Stimulated activated CD4-positive, alpha-beta T cell treated with anti-CD3 and anti-CD28 coated beads, TNF-alpha, amount 100 ng/mL, for 4 hours (primary cell): Measurements from ENCODE around the gene C1GALT1.
A peak's percentile ranks its signal among the peaks of the same experiment; 100 is the strongest.

ENCODE experiments used
- DNase-seq, 3 experiments: peaks; one replicate each; pipeline ENCODE4 v3.0.0-alpha.2; 2020; ENCODE audit warnings: low read depth in 3 of 3

C1GALT1 gene

DNA sequence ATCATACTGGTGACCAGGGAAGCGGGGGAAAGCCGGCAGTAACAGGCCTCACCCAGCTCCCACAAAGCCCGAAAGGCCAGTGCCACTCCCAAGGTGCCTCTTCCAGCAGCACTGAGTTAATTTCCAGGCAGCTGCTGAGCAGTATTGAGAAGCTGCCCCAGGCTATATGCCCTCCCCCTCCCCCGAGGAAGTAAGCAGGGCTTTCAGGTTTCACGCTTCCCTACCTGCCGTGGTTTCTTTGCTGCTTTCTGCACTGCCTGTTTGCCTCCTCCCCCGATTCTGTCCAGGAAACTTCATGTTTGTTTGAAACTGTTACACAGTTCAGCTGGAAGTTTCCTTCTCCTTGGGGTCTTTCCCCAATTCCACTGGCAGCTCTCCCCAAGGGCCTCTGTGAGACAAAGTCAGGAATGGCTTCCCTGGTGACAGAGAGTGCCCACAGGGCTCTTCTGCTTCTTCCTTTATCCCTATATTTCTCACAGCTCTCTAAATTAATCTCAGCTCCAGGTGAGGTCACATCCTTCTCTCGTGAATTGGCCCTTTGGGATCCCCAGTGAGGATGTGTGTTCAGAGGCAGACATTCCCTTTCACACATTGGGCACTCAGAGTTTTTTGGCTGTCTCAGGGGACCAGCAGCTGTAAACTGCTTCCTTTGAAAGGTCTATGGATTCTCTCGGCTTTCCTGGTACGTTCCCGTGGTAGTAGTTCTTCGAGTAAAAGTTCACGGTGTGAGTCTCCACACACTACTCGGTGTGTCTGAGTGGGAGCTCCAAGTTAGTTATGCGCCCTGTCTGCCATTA, 19.4 kb downstream of the C1GALT1 start:
- peak in 1 of 3 experiments; percentile 17 for DNase-seq

DNA sequence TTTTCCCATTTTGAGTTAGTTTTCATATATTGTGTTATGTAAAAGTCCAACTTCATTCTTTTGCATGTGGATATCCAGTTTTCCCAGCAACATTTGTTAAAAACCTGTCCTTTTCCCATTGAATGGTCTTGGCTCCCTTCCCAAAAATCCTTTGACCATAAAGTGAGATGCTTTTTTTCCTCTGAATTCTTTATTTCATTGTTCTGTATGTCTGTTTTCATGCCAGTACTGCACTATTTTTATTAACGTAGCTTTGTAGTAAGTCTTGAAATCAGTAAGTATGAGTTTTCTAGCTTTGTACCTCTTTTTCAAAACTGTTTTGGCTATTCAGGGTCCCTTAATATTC, 20.0 kb downstream of the C1GALT1 start:
- no peak for DNase-seq

DNA sequence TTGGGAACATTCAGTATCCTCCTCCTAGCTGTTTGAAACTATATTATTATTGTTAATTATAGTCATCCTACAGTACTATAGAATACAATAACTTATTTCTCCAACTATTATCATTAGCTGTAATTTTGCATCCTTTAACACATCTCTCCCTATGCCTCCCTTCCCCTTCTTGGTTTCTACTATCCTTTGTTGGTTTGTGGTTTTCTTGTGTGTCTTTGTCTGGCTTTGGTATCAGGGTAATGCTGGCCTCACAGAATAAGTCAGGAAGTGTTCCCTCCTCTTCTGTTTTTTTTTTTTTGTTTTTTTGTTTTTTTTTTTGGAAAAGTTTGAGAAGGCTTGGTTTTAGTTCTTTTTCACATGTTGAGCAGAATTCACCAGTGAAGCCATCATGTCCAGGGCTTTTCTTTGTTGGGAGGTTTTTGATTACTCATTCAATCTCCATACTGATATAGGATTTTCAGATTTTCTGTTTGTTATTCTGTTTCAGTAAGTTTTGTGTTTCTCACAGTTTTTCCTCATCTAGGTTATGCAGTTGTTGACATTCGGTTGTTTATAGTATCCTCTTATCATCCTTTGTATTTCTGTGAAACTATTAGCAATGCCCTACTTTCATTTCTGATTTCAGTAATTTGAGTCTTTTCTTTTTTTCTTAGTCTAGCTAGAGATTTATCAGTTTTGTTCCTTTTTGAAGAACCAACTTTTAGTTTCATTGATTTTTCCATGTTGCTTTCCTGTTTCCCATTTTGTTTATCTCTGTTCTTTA, 21.6 kb downstream of the C1GALT1 start:
- no peak for DNase-seq

DNA sequence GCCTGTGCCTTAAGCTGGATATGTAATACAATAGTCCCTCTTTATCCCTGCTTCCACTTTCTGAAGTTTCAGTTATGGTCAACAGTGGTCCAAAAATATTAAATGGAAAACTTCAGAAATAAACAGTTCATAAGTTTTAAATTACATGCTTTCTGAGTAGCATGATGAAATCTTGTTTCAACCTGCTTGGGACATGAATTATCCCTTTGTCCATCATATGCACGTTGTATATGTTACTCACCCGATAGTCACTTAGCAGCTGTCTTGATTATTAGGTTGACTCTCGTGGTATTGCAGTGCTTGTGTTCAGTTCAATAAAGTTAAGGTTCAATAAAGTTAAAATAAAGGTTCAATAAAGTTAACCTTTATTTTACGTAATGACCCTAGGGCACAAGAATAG, 25.5 kb downstream of the C1GALT1 start:
- no peak for DNase-seq

DNA sequence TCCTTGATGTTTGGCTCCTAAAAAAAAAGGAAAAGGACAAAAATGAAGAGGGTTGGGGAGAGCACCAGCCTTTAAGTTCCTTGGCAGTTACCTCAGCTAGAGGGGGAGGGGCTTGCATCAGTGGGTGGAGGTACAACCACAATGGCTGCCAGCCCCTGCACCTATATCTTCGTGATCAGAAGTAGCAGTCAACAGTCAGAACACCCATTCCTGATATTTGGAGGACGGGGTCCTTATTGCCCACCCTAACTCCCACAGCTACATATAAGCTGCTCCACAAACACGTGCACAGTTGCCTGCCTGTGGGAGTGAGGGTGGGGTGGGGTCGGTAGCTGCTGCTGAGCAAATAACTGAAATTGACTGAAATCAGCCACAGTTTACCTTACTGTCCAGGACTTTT, 26.2 kb downstream of the C1GALT1 start:
- DNase-seq = no peak

DNA sequence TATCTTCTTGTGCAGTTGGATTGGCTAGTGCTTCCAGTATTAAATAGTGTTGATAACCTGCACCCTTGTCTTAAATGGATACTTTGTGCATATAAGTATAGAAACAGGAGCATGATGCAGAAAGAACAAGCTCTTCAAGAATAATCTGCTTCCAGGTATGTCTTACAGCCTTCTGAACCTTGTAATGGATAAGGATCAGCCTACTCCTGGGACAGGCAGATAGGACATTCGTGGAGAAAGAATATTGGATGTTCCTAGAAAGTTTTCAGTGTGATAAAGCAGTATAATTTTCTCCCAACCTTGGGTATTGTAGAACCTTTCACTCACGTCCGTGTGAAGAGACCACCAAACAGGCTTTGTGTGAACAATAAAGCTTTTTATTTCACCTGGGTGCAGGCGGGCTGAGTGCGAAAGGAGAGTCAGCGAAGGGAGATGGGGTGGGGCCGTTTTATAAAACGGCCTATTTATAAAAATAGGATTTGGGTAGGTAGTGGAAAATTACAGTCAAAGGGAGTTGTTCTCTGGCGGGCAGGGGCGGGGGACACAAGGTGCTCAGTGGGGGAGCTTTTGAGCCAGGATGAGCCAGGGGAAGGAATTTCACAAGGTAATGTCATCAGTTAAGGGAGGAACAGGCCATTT, 27.2 kb downstream of the C1GALT1 start:
- no peak for DNase-seq

DNA sequence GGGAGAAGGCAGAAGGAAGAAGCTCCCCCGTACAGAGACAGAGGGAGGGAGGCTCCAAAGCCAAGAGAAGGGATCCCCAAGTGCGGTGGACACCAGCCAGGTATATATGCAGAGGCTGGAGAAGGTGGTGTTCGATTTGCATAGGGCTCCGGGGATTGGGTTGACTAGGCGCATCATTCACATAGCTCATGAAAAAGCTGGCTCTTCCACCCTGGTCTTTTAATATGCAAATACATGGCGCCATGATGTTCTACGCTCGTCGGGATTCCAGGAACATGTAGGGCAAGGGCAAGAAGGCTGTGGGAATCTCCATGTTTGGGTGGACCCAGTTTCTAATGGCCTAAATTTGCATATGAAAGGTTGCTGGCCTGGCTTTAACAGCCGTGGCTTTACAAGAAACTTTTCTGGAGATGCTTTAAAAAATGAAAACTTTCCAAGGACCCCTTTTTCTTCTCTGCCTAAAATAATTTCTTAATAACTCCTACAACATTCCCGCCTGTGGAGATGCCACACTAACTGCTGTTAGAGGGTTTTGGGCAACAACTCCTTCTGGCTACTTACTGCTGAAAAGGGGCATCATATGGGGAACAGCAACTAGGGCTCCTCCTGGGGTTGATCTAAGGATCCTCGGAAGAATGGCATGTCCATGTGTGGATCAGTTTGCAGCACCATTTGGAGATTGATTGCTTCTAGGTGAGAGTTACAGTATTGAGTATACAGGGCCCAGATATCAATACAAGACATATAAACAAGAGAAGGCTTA, 28.3 kb downstream of the C1GALT1 start:
- no peak for DNase-seq

DNA sequence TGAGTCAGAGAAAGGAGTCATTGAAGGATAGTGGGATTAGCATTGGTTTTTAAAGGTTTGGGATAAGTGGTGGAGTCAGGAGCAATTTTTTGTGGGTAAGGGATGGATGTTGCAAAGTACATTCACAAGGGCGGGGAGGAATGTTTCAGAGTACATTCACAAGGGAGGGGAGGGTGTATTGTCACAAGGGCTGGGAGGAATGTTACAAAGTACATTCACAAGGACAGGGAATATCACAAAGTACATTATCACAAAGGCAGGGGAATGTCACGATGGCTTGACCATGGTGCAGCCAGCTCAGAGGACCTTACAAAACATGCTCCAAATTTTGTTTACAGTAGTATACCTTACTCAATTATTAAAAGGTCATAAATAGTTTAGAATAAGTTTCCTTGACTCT, 30.3 kb downstream of the C1GALT1 start:
- no peak for DNase-seq

DNA sequence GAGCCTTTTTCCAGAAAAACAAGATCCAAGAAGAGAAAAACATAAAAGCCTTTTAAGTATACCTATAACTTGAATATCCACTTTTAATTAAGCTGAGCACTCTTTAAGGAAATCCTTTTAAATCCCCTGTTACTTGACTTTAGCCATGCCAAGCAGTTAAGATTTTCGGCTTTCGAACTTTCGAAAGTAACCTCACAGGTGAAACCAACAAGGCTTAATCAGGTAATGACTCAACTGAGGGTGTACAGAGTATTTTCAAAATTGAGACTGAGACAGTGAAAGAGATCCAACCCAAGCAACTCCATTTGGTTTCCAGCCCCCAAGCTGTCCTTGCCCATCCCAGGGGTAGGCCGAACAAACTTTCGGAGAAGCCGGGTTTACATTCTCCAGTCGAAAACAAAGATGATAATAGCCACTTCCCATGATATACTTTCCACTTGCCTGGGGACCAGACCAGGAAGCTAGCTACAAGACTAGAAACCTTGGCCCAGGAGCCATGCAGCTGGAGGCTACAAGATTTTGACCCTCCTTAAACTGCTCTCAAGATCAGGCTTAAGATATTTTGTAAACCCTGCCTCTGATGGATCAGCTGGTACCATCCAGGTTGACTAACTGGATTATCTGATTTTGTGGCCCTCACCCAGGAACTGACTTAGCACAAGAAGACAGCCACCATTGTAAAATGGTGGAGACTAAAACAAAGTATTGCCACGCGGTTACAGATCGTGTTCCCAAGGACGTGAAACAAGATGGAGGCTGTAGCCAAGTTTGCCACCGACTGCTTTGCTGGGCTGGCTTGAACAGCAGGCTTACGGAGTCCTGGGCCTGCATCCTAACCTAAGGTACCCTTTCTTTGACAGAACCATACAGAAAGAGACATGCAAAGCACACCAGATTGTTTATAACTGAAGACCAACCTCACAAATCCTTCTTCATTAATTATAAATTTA, 32.3 kb downstream of the C1GALT1 start:
- no peak for DNase-seq

DNA sequence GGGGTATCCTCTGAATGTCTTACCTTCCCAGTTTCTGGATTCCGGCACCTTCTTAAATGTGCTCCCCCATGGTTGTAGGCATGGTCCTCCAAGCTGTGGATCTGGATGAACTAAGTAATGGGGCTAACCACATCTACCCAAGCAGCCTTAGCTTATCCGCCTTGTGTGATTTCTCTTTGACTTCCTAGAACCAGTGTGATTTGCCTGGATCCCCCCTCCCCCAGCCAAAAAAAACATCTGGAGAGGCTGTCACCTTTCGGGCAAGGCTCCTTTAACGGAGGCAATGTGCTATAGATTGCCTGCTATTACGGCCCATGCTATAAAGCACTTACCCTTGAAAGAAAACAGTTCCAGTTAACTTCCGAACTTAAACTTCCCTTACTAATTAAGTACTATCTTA, 33.9 kb downstream of the C1GALT1 start:
- no peak for DNase-seq

DNA sequence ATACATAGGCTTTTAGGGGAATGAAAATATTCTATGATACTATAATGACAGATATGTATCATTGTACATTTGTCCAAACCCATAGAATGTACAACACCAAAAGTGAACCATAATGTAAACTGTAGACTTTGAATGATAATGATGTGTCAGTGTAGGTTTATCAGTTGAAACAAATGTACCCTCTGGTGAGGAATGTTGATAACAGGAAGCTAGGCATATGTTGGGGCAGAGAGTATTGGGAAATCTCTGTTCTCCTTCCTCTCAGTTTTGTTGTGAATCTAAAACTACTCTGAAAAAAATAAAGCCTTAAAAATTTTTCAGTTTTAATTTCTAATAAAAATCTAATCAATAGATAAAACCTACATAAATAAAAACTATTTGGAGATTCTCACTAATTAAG, 36.9 kb downstream of the C1GALT1 start:
- DNase-seq = no peak

DNA sequence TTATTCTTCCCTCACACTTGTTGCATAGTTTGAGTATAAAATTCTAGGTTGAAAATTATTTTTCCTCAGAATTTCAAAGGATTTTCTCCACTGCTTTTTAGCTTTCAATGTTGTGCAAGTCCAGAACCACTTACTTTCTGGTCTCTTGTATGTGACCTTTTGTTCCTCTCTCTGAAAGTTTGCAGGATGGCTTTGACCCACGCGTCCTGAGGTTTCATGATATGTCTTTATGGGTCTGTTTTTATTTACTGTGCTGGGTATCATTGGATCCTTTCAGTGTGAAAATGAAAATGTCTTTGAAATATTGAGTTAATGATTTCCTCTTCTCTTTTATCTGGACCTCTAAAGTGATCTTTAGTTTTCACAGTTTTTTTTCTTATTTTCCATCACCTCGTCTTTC, 38.5 kb downstream of the C1GALT1 start:
- DNase-seq = no peak

DNA sequence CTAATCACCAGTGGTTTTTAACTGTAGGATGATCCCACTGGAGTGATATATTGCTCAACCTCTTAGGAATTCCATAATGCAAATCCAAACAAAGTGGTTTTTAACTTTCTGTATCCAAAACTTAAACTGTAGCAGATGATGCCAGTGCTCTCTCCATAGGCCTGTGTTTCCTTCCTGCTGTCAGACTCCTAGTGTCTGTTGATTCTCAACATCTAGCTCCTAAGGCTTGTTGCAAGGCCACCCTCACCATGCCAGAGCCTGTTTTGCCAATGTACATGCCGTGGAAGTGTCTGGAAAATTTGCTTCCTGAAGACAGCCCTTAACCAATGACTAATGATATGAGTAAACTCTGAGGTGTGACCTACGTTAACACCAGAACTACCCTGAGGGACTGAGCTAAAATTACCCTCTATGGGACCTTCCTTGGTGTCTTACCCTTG, 39.3 kb downstream of the C1GALT1 start:
- no peak for DNase-seq

DNA sequence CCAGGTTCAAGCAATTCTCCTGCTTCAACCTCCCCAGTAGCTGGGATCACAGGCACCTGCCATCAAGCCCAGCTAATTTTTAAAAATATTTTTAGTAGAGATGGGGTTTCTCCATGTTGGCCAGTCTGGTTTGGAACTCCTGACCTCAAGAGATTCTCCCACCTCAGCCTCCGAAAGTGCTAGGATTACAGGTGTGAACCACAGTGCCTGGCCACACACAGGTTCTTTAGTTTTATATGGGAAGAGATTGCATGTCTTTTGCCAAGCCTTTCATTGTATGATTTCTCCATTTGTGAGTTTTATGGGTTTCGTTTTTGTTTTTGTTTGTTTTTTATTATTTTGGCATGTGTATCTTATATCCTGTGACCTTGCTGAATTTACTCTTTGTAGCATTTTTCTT, 40.9 kb downstream of the C1GALT1 start:
- no peak for DNase-seq

DNA sequence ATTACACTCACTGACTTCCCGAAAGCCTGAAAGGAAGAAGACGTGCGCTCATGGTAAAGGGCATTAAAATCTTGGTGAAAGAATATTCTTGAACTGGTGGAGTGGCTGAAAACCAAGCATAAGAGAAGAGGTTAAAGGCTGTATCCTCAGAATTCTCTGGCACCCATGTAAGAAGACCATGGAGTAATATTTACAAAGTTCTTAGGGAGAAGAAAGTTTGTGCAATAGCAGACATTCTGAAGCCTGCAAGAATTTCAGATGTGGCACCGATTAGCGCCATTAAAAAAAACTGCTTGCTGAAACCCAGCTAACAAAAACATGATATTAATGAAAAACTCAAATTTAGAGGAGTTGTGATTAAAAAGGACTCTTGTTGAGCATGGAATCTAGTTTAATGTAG, 44.1 kb downstream of the C1GALT1 start:
- no peak for DNase-seq

DNA sequence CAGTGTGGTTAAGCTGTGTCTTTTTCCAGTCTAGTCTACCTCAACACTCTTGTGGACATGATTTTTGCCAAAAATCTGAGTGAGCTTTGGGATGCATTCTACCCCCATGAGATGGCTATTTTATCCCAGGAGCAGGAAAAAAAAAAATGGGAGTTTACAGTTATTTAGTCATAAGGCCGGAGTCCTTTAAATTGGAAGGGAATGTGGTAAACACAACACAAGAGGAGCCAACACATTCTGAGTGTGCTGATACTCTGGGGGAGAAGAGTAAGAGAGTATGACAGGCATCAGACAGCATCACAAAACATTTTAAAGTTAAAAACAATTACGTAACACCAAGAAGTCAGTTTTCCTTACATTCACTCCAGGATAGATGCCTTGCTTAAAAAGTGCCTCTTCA, 46.1 kb downstream of the C1GALT1 start:
- DNase-seq = no peak

DNA sequence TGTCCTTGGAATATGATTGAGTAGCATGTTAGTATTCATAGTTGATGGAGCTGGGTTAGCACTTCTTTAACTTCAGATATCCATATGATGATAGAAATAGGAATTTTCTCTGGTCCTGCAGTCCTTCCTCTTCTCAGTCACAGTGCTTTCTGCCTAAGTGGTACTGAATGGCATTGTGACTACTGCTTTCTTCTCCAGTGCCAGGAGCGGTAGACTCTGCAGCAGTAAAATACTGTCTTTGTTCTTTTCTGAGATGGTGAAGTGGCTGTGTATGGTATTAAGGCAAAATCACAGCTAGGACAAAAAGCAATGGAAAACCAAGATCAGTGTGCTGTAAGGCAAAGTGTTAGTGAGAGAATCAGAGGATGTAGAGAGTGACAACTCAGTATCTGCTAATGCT, 46.6 kb downstream of the C1GALT1 start:
- DNase-seq = no peak

DNA sequence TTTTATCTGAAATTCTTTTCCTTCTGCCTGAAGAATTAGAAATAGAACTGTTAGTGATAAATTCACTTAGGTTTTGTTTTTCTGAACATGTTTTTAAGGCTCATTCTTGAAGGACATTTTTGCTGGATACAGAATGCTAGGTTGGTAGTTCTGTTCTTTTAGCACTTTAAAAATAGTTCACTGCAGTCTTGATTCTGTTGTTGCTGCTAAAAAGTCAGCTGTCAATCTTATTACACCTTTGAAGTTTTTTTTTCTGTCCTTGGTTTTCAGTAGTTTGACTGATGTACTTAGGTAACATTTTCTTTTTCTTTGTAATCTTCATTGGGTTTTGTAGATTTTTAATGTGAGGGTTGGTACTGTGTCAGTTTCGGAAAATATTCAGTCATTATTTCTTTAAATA, 48.7 kb downstream of the C1GALT1 start:
- DNase-seq = no peak

DNA sequence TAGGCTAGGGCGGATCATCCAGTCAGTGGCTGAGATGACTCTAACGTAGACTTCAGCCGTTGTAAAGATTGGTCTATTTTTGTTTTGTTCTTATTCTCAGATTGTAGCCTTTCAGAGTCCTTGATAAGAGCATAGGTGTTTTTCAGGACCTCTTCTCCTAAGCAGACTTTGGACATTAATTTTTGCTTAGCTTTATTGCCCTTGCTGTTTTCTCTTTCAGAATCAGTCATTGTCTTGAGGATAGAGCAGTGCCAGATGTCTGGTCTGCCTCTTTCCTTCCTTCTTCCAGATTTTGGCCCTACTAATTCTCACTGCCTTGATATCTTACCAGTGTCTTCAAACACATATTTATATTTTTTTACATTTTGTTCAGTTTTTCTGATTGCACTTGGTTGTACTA, 49.5 kb downstream of the C1GALT1 start:
- DNase-seq = no peak

DNA sequence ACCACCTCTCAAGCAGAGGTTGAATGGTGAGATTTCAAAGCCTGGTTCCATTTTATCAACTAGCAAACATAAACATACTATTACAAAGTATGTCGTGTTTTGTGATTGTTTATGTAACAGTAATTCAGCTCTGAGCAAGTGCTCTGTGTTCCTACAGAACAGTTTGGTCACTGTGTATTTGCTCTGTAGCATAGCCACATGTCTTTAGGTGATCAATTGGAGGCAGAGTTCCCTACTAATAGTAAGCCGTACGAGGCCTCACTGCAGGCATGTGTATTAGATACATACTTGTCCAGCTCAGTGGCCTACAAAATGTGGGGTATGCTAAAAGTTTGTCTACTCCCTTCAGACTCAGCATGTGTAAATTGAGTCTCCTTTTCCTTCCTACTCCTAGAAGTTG, 53.0 kb downstream of the C1GALT1 start:
- DNase-seq = no peak

DNA sequence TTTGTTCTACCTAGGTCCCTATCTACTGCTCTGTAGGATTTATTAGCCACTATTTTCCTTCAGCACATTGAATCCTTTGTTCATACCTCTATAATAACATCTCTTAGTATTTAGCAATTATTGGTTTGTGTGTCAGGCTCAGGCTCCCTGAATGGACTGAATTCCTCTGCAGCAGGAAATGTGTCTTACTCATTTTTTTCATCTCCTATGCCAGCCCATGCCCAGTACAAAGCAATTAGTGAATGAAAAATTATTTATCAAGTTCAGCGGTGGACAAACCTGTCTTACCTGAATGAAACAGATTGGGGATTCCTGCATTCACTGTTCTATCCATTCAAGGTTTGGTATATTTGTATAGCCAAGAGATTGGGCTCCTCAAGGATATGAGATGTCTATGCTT, 53.7 kb downstream of the C1GALT1 start:
- DNase-seq = no peak
